HG03571 (cell line): ENCODE results near the gene HPS4.

Experiments used
- ATAC-seq: cut with Tn5 transposase; IDR thresholded peaks from one replicate; pipeline ENCODE4 v1.9.1; 2021; ENCODE audit not compliant: unreplicated experiment

Gene HPS4

GRCh38 chr22:26470807-26471206 lies 12.8 kb downstream of the HPS4 start:
- ATAC-seq, result no peak

- ATAC-seq, result no peak
These were observed 17.4 kb downstream of the HPS4 start for GRCh38 chr22:26466196-26466595.

- no peak for ATAC-seq
These were observed 19.3 kb downstream of the HPS4 start for GRCh38 chr22:26464312-26464711.

GRCh38 chr22:26463688-26464087 lies 19.9 kb downstream of the HPS4 start:
- ATAC-seq, result no peak

- ATAC-seq, result no peak
These were observed 20.4 kb downstream of the HPS4 start for GRCh38 chr22:26463101-26463661.

GRCh38 chr22:26462641-26463040 lies 20.9 kb downstream of the HPS4 start:
- ATAC-seq, result no peak

GRCh38 chr22:26462051-26462450 lies 21.5 kb downstream of the HPS4 start:
- ATAC-seq, result no peak

GRCh38 chr22:26461188-26461810 lies 22.3 kb downstream of the HPS4 start:
- no peak for ATAC-seq

GRCh38 chr22:26460202-26460601 lies 23.4 kb downstream of the HPS4 start:
- no peak for ATAC-seq

GRCh38 chr22:26457661-26458272 lies 25.8 kb downstream of the HPS4 start:
- no peak for ATAC-seq

GRCh38 chr22:26453812-26454500 lies 29.6 kb downstream of the HPS4 start:
- no peak for ATAC-seq

- no peak for ATAC-seq
These were observed 30.4 kb downstream of the HPS4 start for GRCh38 chr22:26453216-26453615.

GRCh38 chr22:26452236-26453016 lies 31.2 kb downstream of the HPS4 start:
- no peak for ATAC-seq

GRCh38 chr22:26450453-26451185 lies 33.0 kb downstream of the HPS4 start:
- no peak for ATAC-seq

- no peak for ATAC-seq
These were observed 34.6 kb downstream of the HPS4 start for GRCh38 chr22:26448941-26449340.

GRCh38 chr22:26448334-26448733 lies 35.2 kb downstream of the HPS4 start:
- ATAC-seq, result no peak

- ATAC-seq, result no peak
These were observed 35.8 kb downstream of the HPS4 start for GRCh38 chr22:26447584-26448329.

GRCh38 chr22:26446808-26447515 lies 36.6 kb downstream of the HPS4 start:
- no peak for ATAC-seq

GRCh38 chr22:26445577-26446275 lies 37.9 kb downstream of the HPS4 start:
- no peak for ATAC-seq
